KMS-11 (cell line): Measurements from ENCODE around the gene RSPRY1.

Experiments used
- H2AFZ ChIP-seq: fragments of 200-600 bp; sonication (generic); 2 replicates; pipeline ENCODE4 v1.6.1; 2016; ENCODE audit warnings: antibody characterized with exemption, mixed run types, low read depth
- H3K27ac ChIP-seq: fragments of 200-600 bp; sonication (generic); 2 replicates; pipeline ENCODE4 v1.6.1; 2016; ENCODE audit warnings: mild to moderate bottlenecking, mixed run types
- H3K27me3 ChIP-seq: fragments of 200-600 bp; sonication (generic); 2 replicates; pipeline ENCODE4 v1.6.1; 2017; ENCODE audit warnings: mild to moderate bottlenecking, low read depth, mixed run types, moderate library complexity; ENCODE audit not compliant: insufficient read depth
- H3K36me3 ChIP-seq: fragments of 200-600 bp; sonication (generic); 2 replicates; pipeline ENCODE4 v1.6.1; 2017; ENCODE audit warnings: mild to moderate bottlenecking, mixed run types; ENCODE audit not compliant: insufficient read depth
- H3K4me1 ChIP-seq: fragments of 200-600 bp; sonication (generic); 2 replicates; pipeline ENCODE4 v1.6.1; 2016; ENCODE audit warnings: mild to moderate bottlenecking, low read depth, mixed run types; ENCODE audit not compliant: poor library complexity, severe bottlenecking
- H3K4me2 ChIP-seq: fragments of 200-600 bp; sonication (generic); 2 replicates; pipeline ENCODE4 v1.7.0; 2016; ENCODE audit warnings: mild to moderate bottlenecking, mixed run types
- H3K4me3 ChIP-seq: fragments of 200-600 bp; sonication (generic); IDR thresholded peaks from 2 replicates; pipeline ENCODE4 v1.6.1; 2017; ENCODE audit warnings: low read depth, low read length, mixed read lengths; ENCODE audit not compliant: insufficient read depth
- H3K79me2 ChIP-seq: fragments of 200-600 bp; sonication (generic); 2 replicates; pipeline ENCODE4 v1.6.1; 2016; ENCODE audit warnings: low read depth, mixed run types; ENCODE audit not compliant: insufficient read depth
- H3K9ac ChIP-seq: fragments of 200-600 bp; sonication (generic); 2 replicates; pipeline ENCODE4 v1.6.1; 2016; ENCODE audit warnings: mild to moderate bottlenecking, mixed run types
- H4K20me1 ChIP-seq: fragments of 200-600 bp; sonication (generic); 2 replicates; pipeline ENCODE4 v1.6.1; 2016; ENCODE audit warnings: mild to moderate bottlenecking, mixed run types; ENCODE audit not compliant: insufficient read depth
- TF ChIP-seq, protein P1 (sequence below): fragments of 200-600 bp; sonication (generic); conservative IDR thresholded peaks from 2 replicates; pipeline ENCODE4 v1.6.1; 2017; ENCODE audit warnings: low read depth, mild to moderate bottlenecking, antibody characterized with exemption, low read length, moderate library complexity, mixed read lengths

RSPRY1 gene

DNA sequence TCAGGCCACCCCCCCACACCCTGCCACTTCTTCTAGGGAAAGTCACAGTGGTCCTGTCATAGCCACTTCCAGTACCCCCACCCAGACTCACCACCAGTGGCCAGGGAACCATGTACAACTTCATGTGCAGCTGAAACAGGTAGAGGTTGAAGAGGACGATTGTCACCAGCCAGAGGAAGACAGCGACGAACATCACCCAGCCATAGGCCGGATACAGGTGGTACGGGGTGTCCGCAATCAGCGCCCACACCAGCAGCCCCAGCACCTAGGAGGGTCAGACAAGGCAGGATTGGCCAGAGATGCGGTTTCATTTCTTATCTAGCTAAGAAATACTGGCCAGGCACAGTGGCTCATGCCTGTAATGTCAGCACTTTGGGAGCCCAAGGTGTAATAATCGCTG, 75.7 kb downstream of the RSPRY1 start:
- TF ChIP-seq, protein P1, sequence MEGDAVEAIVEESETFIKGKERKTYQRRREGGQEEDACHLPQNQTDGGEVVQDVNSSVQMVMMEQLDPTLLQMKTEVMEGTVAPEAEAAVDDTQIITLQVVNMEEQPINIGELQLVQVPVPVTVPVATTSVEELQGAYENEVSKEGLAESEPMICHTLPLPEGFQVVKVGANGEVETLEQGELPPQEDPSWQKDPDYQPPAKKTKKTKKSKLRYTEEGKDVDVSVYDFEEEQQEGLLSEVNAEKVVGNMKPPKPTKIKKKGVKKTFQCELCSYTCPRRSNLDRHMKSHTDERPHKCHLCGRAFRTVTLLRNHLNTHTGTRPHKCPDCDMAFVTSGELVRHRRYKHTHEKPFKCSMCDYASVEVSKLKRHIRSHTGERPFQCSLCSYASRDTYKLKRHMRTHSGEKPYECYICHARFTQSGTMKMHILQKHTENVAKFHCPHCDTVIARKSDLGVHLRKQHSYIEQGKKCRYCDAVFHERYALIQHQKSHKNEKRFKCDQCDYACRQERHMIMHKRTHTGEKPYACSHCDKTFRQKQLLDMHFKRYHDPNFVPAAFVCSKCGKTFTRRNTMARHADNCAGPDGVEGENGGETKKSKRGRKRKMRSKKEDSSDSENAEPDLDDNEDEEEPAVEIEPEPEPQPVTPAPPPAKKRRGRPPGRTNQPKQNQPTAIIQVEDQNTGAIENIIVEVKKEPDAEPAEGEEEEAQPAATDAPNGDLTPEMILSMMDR: no peak
- H3K79me2 ChIP-seq: no peaks in the 10 kb centered on the region
- H3K36me3 ChIP-seq: no peaks in the 10 kb centered on the region
- no peaks in the 10 kb centered on the region for H3K4me1 ChIP-seq
- no peak overlapping the region for H3K9ac ChIP-seq
- no peaks in the 10 kb centered on the region for H3K27me3 ChIP-seq
- no peak overlapping the region for H3K27ac ChIP-seq
- H3K4me3 ChIP-seq: no peak overlapping the region
- no peak overlapping the region for H2AFZ ChIP-seq
- no peaks in the 10 kb centered on the region for H4K20me1 ChIP-seq
- H3K4me2 ChIP-seq: no peak overlapping the region

DNA sequence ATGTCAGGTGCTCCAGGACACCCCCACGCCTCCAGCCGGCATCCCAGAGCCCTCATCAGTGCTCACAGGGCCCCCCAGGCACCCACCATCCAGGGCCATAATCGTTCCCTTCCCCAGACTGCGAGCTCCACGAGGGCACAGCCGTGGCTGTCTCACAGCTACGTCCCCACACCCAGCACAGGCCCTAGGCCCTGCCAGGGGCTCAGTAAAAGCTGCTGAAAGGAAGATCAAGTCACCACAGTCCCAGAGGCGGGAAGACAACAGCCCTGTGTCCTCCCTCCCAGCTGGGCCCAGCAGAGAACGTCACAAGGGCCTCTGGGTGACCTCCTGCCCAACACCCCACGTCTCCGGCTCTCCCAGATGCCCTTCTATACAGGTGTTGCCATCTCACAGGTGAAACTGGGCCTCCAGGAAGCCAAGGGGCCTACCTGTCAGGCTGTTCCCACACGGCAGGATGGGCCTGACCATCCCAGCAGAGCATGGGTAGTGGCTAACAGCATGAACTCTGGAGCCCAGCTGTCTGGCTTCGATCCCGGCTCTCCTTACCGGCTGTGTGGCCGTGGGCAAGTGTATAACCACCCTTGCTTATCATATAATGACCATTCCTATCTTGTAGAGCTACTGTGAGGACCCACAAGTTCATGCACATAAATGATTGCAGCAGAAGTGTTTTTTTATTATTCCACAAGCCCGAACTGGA, 76.9 kb downstream of the RSPRY1 start:
- H4K20me1 ChIP-seq: no peaks in the 10 kb centered on the region
- no peaks in the 10 kb centered on the region for H3K27me3 ChIP-seq
- no peak overlapping the region for H3K27ac ChIP-seq
- no peak overlapping the region for H3K9ac ChIP-seq
- no peak overlapping the region for H3K4me3 ChIP-seq
- H3K79me2 ChIP-seq: no peaks in the 10 kb centered on the region
- no peaks in the 10 kb centered on the region for H3K36me3 ChIP-seq
- H2AFZ ChIP-seq: no peak overlapping the region
- H3K4me2 ChIP-seq: no peak overlapping the region
- TF ChIP-seq, protein P1: no peak
- no peaks in the 10 kb centered on the region for H3K4me1 ChIP-seq

DNA sequence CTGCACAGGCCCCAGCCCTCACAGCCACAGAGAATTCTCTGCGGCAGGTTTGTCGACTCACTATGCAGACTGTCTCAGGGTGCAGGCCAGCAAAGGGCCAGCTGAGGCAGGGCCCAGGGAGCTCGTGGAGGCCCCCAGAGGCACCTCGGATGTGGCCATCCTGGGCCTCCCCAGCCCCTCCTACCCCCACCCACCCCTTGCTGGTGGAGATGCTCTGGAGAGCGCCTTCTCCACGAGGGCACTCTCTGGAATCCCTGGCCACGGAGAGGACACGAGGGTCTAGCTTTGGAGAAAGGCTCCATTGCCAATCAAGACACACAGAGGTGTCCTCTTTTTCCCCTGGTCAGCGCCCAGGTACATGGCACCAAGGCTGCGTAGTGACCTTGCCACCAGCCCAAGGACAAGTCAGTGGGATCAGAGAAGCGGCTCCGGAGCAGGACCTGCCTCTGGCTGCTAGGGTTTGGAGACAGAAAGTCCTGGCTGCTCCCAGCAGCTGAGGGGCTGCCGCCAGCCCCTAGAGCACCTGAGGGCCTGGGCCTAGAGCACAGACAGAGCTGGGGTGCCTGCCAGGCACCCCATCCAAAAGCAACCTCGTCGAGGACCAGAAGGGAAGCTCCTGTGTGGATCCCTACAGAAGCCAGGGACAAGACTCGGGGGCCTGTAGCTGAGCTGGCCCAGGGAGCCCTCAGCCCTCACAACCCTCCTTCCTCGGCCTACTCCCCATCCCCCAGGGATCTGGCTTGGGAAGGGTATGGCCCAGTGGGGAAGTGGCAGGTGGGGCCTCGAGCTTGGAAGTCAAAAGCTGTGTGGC, 77.6 kb downstream of the RSPRY1 start:
- no peaks in the 10 kb centered on the region for H3K36me3 ChIP-seq
- H3K4me3 ChIP-seq: no peak overlapping the region
- no peak overlapping the region for H3K4me2 ChIP-seq
- no peaks in the 10 kb centered on the region for H3K27me3 ChIP-seq
- H3K79me2 ChIP-seq: no peaks in the 10 kb centered on the region
- no peaks in the 10 kb centered on the region for H3K4me1 ChIP-seq
- no peak overlapping the region for H3K9ac ChIP-seq
- no peak overlapping the region for H3K27ac ChIP-seq
- no peaks in the 10 kb centered on the region for H4K20me1 ChIP-seq
- TF ChIP-seq, protein P1: no peak
- H2AFZ ChIP-seq: no peak overlapping the region

DNA sequence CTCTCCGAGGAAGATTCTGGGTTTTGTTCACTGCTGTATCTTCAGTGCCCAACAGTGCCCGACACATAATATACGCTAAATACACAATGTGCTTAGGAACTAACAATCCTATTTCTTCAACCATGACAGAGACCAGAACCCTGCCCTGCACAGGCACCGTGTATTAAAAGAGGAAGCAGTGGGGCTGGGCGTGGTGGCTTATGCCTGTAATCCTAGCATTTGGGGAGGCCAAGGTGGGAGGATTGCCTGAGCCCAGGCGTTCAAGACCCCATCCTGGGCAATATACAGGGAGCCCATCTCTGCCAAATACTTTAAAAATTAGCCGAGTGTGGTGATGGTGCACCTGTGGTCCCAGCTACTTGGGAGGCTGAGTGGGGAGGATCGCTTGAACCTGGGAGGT, 78.3 kb downstream of the RSPRY1 start:
- H2AFZ ChIP-seq: no peak overlapping the region
- no peaks in the 10 kb centered on the region for H3K27me3 ChIP-seq
- no peak overlapping the region for H3K4me3 ChIP-seq
- no peaks in the 10 kb centered on the region for H3K4me1 ChIP-seq
- no peak overlapping the region for H3K9ac ChIP-seq
- no peaks in the 10 kb centered on the region for H3K36me3 ChIP-seq
- TF ChIP-seq, protein P1: no peak
- H3K4me2 ChIP-seq: no peak overlapping the region
- H3K79me2 ChIP-seq: no peaks in the 10 kb centered on the region
- no peaks in the 10 kb centered on the region for H4K20me1 ChIP-seq
- no peak overlapping the region for H3K27ac ChIP-seq
